Liver (tissue), 3 donors: ENCODE measurements around the gene TNS3.

Experiments
- EGR1 ChIP-seq, 2 donors: IDR thresholded peaks; 2 replicates each; pipeline ENCODE4 v1.6.1; 2016 to 2018; ENCODE audit warnings: antibody characterized with exemption in 2 of 2, low read depth in 2 of 2
- FOXA1 ChIP-seq: IDR thresholded peaks from 2 replicates; pipeline ENCODE4 v1.6.1; 2016; ENCODE audit warnings: antibody characterized with exemption
- GABPA ChIP-seq, 2 donors: IDR thresholded peaks in 1 of 2; conservative IDR thresholded peaks in 1 of 2; 2 replicates each; pipeline ENCODE4 v1.6.1; 2016; ENCODE audit warnings: antibody characterized with exemption in 2 of 2, mild to moderate bottlenecking in 1 of 2, moderate library complexity in 1 of 2
- HNF4A ChIP-seq, 2 donors: conservative IDR thresholded peaks; 2 replicates each; pipeline ENCODE4 v1.6.1; 2016; ENCODE audit warnings: antibody characterized with exemption in 2 of 2, mild to moderate bottlenecking in 2 of 2
- JUND ChIP-seq, 2 donors: IDR thresholded peaks; 2 replicates each; pipeline ENCODE4 v1.6.1; 2016; ENCODE audit warnings: antibody characterized with exemption in 2 of 2
- NR2F2 ChIP-seq: IDR thresholded peaks from 2 replicates; pipeline ENCODE4 v1.6.1; 2016; ENCODE audit warnings: antibody characterized with exemption
- RAD21 ChIP-seq, 2 donors: IDR thresholded peaks; 2 replicates each; pipeline ENCODE4 v1.6.1; 2016; ENCODE audit warnings: antibody characterized with exemption in 2 of 2, mild to moderate bottlenecking in 2 of 2
- RXRA ChIP-seq, 2 donors: IDR thresholded peaks; 2 replicates each; pipeline ENCODE4 v1.6.1; 2017 to 2018; ENCODE audit warnings: antibody characterized with exemption in 2 of 2, mild to moderate bottlenecking in 1 of 2
- TAF1 ChIP-seq: conservative IDR thresholded peaks from 2 replicates; pipeline ENCODE4 v1.6.1; 2016; ENCODE audit warnings: antibody characterized with exemption, mild to moderate bottlenecking
- YY1 ChIP-seq: IDR thresholded peaks from 2 replicates; pipeline ENCODE4 v1.6.1; 2016; ENCODE audit warnings: antibody characterized with exemption, mild to moderate bottlenecking
- TF ChIP-seq, protein P1 (sequence below): IDR thresholded peaks from 2 replicates; pipeline ENCODE4 v1.6.1; 2016; ENCODE audit warnings: antibody characterized with exemption
- TF ChIP-seq, protein P2 (sequence below): fragments of 150-350 bp; IDR thresholded peaks from 2 replicates; pipeline ENCODE4 v1.5.1; 2017; ENCODE audit warnings: improper control_type of control experiment, low read depth, low read length; ENCODE audit not compliant: missing input control
- TF ChIP-seq, protein P3 (sequence below): IDR thresholded peaks from 2 replicates; pipeline ENCODE4 v1.6.1; 2016; ENCODE audit warnings: antibody characterized with exemption, mild to moderate bottlenecking
- TF ChIP-seq, protein P4 (sequence below): IDR thresholded peaks from 2 replicates; pipeline ENCODE4 v1.6.1; 2016; ENCODE audit warnings: antibody characterized with exemption
- donor health status: healthy.
- donor health status: healthy.

DNA sequence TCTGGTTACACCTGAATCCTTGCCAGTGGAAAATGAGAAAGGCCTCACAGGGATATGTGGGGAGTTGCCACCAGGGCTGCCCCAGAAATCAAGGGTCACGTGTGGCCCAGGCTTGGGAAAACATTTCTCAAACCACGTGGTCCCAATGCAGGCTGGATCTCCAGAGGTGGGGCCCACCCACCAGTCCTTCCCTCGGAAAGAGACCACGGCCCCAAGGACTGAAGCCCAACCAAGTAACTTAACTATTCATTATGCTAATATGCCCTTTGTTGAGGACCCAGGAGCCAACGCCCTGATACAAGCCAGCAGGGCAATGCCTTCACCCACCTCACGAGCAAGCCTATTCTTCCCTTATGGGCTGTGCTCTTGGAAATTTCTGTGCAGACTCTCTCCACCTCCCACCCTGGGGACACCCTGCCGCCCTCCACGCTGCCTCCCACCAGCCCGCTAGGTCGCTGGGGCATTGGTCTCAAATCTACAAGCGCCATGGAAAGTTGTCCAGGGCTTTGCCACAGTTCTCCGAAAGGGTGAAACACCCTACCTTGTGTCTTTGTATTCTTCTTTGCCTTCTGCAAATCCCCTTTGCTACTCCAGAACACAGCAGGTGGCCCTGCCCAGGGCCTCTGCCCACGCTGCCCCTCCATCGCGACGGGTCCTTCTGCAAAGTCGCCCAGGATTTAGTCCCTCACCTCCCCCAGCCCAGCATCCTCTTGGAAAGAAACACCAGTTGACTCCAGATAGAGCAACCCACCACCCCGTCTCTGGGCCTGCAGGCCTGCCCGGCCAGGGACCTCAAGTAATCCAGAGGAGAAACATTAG lies 8.8 kb downstream of the TNS3 start:
- TF ChIP-seq, protein P1, sequence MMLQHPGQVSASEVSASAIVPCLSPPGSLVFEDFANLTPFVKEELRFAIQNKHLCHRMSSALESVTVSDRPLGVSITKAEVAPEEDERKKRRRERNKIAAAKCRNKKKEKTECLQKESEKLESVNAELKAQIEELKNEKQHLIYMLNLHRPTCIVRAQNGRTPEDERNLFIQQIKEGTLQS: no peak
- TF ChIP-seq NR2F2 (no peak), EGR1 (IDR thresholded peaks at IDR 0.05; ENCODE audit: low read depth in 2 of 2) (no peak), TAF1 (no peak), JUND (IDR thresholded peaks at IDR 0.05) (no peak), YY1 (no peak), RAD21 (IDR thresholded peaks at IDR 0.05) (peak in 1 of 2 donors; percentile 8), GABPA (IDR thresholded peaks at IDR 0.05 in 1 of 2, conservative IDR thresholded peaks at IDR 0.05 in 1 of 2) (no peak), RXRA (IDR thresholded peaks at IDR 0.05) (no peak), HNF4A (conservative IDR thresholded peaks at IDR 0.05) (no peak), FOXA1 (no peak)
- TF ChIP-seq, protein P2, sequence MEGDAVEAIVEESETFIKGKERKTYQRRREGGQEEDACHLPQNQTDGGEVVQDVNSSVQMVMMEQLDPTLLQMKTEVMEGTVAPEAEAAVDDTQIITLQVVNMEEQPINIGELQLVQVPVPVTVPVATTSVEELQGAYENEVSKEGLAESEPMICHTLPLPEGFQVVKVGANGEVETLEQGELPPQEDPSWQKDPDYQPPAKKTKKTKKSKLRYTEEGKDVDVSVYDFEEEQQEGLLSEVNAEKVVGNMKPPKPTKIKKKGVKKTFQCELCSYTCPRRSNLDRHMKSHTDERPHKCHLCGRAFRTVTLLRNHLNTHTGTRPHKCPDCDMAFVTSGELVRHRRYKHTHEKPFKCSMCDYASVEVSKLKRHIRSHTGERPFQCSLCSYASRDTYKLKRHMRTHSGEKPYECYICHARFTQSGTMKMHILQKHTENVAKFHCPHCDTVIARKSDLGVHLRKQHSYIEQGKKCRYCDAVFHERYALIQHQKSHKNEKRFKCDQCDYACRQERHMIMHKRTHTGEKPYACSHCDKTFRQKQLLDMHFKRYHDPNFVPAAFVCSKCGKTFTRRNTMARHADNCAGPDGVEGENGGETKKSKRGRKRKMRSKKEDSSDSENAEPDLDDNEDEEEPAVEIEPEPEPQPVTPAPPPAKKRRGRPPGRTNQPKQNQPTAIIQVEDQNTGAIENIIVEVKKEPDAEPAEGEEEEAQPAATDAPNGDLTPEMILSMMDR: no peak
- TF ChIP-seq, protein P3, sequence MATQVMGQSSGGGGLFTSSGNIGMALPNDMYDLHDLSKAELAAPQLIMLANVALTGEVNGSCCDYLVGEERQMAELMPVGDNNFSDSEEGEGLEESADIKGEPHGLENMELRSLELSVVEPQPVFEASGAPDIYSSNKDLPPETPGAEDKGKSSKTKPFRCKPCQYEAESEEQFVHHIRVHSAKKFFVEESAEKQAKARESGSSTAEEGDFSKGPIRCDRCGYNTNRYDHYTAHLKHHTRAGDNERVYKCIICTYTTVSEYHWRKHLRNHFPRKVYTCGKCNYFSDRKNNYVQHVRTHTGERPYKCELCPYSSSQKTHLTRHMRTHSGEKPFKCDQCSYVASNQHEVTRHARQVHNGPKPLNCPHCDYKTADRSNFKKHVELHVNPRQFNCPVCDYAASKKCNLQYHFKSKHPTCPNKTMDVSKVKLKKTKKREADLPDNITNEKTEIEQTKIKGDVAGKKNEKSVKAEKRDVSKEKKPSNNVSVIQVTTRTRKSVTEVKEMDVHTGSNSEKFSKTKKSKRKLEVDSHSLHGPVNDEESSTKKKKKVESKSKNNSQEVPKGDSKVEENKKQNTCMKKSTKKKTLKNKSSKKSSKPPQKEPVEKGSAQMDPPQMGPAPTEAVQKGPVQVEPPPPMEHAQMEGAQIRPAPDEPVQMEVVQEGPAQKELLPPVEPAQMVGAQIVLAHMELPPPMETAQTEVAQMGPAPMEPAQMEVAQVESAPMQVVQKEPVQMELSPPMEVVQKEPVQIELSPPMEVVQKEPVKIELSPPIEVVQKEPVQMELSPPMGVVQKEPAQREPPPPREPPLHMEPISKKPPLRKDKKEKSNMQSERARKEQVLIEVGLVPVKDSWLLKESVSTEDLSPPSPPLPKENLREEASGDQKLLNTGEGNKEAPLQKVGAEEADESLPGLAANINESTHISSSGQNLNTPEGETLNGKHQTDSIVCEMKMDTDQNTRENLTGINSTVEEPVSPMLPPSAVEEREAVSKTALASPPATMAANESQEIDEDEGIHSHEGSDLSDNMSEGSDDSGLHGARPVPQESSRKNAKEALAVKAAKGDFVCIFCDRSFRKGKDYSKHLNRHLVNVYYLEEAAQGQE: no peak
- TF ChIP-seq, protein P4, sequence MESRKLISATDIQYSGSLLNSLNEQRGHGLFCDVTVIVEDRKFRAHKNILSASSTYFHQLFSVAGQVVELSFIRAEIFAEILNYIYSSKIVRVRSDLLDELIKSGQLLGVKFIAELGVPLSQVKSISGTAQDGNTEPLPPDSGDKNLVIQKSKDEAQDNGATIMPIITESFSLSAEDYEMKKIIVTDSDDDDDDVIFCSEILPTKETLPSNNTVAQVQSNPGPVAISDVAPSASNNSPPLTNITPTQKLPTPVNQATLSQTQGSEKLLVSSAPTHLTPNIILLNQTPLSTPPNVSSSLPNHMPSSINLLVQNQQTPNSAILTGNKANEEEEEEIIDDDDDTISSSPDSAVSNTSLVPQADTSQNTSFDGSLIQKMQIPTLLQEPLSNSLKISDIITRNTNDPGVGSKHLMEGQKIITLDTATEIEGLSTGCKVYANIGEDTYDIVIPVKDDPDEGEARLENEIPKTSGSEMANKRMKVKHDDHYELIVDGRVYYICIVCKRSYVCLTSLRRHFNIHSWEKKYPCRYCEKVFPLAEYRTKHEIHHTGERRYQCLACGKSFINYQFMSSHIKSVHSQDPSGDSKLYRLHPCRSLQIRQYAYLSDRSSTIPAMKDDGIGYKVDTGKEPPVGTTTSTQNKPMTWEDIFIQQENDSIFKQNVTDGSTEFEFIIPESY: no peak
